Trophoblast cell (in vitro differentiated cells and primary cell): ENCODE results near the gene RAD23B.
A peak's percentile ranks its signal among the peaks of the same experiment; 100 is the strongest.

ENCODE experiments used
- DNase-seq, 2 donors: peaks; one replicate each; pipeline ENCODE4 v3.0.0-alpha.2; 2016
- H2AFZ ChIP-seq: 2 replicates; pipeline ENCODE4 v1.6.1; 2013; ENCODE audit warnings: low read length, moderate library complexity, mild to moderate bottlenecking; ENCODE audit not compliant: insufficient read depth, poor library complexity
- H2AK5ac ChIP-seq: 2 replicates; pipeline ENCODE4 v1.6.1; 2013; ENCODE audit warnings: mild to moderate bottlenecking, low read length
- H2BK120ac ChIP-seq: 2 replicates; pipeline ENCODE4 v1.6.1; 2013; ENCODE audit warnings: low read length, mild to moderate bottlenecking, moderate library complexity; ENCODE audit not compliant: insufficient read depth, poor library complexity
- H2BK12ac ChIP-seq: 2 replicates; pipeline ENCODE4 v1.6.1; 2013; ENCODE audit warnings: mild to moderate bottlenecking, low read length, moderate library complexity
- H2BK5ac ChIP-seq: 2 replicates; pipeline ENCODE4 v1.6.1; 2013; ENCODE audit warnings: low read length, low read depth, moderate library complexity, mild to moderate bottlenecking; ENCODE audit not compliant: poor library complexity
- H3K14ac ChIP-seq: 2 replicates; pipeline ENCODE4 v1.6.1; 2013; ENCODE audit warnings: mild to moderate bottlenecking, low read length
- H3K18ac ChIP-seq: 2 replicates; pipeline ENCODE4 v1.6.1; 2013; ENCODE audit warnings: mild to moderate bottlenecking, low read length
- H3K23ac ChIP-seq: 2 replicates; pipeline ENCODE4 v1.6.1; 2013; ENCODE audit warnings: low read length
- H3K27ac ChIP-seq: 2 replicates; pipeline ENCODE4 v1.5.1; 2013; ENCODE audit warnings: low read depth, mild to moderate bottlenecking, inconsistent platforms, low read length, moderate library complexity
- H3K27me3 ChIP-seq: 2 replicates; pipeline ENCODE4 v1.6.1; 2013; ENCODE audit warnings: inconsistent platforms, mild to moderate bottlenecking, low read length, moderate library complexity; ENCODE audit not compliant: insufficient read depth
- H3K36me3 ChIP-seq, 2 experiments: 1 replicate in 1 of 2; 2 replicates in 1 of 2; pipeline ENCODE4 v1.6.1; 2013; ENCODE audit warnings: low read length in 2 of 2, mild to moderate bottlenecking in 2 of 2, moderate library complexity in 1 of 2; ENCODE audit not compliant: insufficient read depth in 2 of 2, control insufficient read depth in 1 of 2
- H3K4ac ChIP-seq: 2 replicates; pipeline ENCODE4 v1.6.1; 2013; ENCODE audit warnings: low read depth, mild to moderate bottlenecking, low read length, moderate library complexity
- H3K4me1 ChIP-seq, 2 experiments: 1 replicate in 1 of 2; 2 replicates in 1 of 2; pipeline ENCODE4 v1.6.1; 2013; ENCODE audit warnings: low read length in 2 of 2, mild to moderate bottlenecking in 2 of 2, moderate library complexity in 1 of 2; ENCODE audit not compliant: insufficient read depth in 2 of 2, control insufficient read depth in 1 of 2
- H3K4me2 ChIP-seq: 2 replicates; pipeline ENCODE4 v1.6.1; 2013; ENCODE audit warnings: inconsistent platforms, mild to moderate bottlenecking, low read length, moderate library complexity
- H3K4me3 ChIP-seq: 2 replicates; pipeline ENCODE4 v1.5.1; 2013; ENCODE audit warnings: mild to moderate bottlenecking, low read depth, low read length, inconsistent platforms
- H3K79me1 ChIP-seq: one replicate; pipeline ENCODE4 v1.6.1; 2013; ENCODE audit warnings: low read length
- H3K79me2 ChIP-seq: 2 replicates; pipeline ENCODE4 v1.6.1; 2013; ENCODE audit warnings: low read length, mild to moderate bottlenecking; ENCODE audit not compliant: control insufficient read depth, insufficient read depth, poor library complexity
- H3K9ac ChIP-seq: 2 replicates; pipeline ENCODE4 v1.6.1; 2013; ENCODE audit warnings: mild to moderate bottlenecking, low read length
- H3K9me3 ChIP-seq: 2 replicates; pipeline ENCODE4 v1.6.1; 2013; ENCODE audit warnings: low read depth, mild to moderate bottlenecking, control low read depth, inconsistent platforms, low read length; ENCODE audit not compliant: insufficient read depth
- H4K12ac ChIP-seq: 2 replicates; pipeline ENCODE4 v1.6.1; 2013; ENCODE audit warnings: low read depth, mild to moderate bottlenecking, low read length, moderate library complexity
- H4K8ac ChIP-seq: 2 replicates; pipeline ENCODE4 v1.6.1; 2013; ENCODE audit warnings: low read depth, mild to moderate bottlenecking, low read length, moderate library complexity
- H4K91ac ChIP-seq: one replicate; pipeline ENCODE4 v1.6.1; 2013; ENCODE audit warnings: low read depth, mild to moderate bottlenecking, low read length, moderate library complexity
- WGBS: extraction: QIAGEN DNeasy Blood & Tissue Kit; methylation state at CpG from one replicate; pipeline ENCODE4 v1.1.7; 2013; ENCODE audit warnings: missing lambda C conversion rate; ENCODE audit not compliant: insufficient read length, insufficient coverage; ENCODE audit errors: extremely low coverage; 5-methylcytosine and 5-hydroxymethylcytosine counted together

Gene RAD23B

DNA sequence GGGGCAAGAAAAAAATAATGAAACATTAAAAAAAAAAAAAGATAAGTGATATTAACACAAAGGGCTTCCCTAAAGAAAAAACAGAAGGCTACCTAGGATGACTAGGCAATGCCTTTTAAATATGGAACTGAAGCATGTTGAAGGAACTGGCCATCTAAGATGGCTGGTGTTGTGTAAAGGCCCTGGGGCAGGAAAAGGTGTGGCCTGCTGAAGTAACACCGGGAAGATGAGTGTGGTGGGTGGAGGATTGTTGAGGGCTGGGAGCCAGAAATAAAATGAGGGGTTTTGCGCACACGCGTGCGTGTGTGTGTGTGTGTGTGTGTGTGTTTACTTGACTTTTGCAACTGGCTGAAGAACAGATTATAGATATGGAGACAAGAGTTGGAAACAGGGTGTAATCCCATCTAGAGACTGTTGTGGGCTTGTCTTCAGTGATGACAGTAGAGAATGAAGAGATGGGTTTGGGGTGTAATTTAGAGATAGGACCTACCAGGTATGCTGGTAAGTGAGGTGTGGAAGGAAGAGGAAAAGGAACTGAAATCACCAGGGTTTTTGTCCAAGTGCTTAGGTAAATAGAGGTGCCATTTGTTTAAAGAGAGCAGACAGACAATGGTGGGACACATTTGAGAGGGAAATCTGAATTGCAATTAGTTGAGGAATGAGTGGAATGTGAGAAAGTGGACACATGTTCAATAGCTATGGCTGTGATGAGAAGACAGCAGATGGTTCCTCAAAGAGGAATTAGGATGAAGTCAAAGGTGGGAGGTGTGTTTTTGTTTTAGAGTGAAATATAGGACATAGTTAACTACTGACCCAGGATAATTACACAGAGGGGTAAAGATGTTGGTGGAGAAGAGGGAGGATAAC, 33.9 kb downstream of the RAD23B start:
- H3K79me1 ChIP-seq, result no peaks in the 10 kb centered on the region
- no peak overlapping the region for H2BK120ac ChIP-seq
- H3K18ac ChIP-seq, result no peak overlapping the region
- H3K27ac ChIP-seq, result no peak overlapping the region
- no peak overlapping the region for H4K8ac ChIP-seq
- H4K91ac ChIP-seq, result no peak overlapping the region
- H3K4me1 ChIP-seq, result peaks cover 2 to 7% of the 10 kb centered on the region in 2 experiments
- H3K9me3 ChIP-seq, result no peaks in the 10 kb centered on the region
- no peak overlapping the region for H2BK12ac ChIP-seq
- peaks cover 2% of the 10 kb centered on the region for H3K79me2 ChIP-seq
- no peak overlapping the region for H2BK5ac ChIP-seq
- no peak overlapping the region for H2AK5ac ChIP-seq
- WGBS, result no CpG with 5 or more reads among the region's 5 CpGs
- peaks cover 13 to 16% of the 10 kb centered on the region in 2 experiments for H3K36me3 ChIP-seq
- peak in 1 of 2 donors; percentile 25 for DNase-seq
- no peak overlapping the region for H4K12ac ChIP-seq
- H3K4me2 ChIP-seq, result no peak overlapping the region
- H3K4me3 ChIP-seq, result no peak overlapping the region
- H3K9ac ChIP-seq, result no peak overlapping the region
- peak overlapping the region; percentile 27 for H3K4ac ChIP-seq
- no peak overlapping the region for H3K14ac ChIP-seq
- no peaks in the 10 kb centered on the region for H3K27me3 ChIP-seq
- no peak overlapping the region for H2AFZ ChIP-seq
- no peak overlapping the region for H3K23ac ChIP-seq

DNA sequence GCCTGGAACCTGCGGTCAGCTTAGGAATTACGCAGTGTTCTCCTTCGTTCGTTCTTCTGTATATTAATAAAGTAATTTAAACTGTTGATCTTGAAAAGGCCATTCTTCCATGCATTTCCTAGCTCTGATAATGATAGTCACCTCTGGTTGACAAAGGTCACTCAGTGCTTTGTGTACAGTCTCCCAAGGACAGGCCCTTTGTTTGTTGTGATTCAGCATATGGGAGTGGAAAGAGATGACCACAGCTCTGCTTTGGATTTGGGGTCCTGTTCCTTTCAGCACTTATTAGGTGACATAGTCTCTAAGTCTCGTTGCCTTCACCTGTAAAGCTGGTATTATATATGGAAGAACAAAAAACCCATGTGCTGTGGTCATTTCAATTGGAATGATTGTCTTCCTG, 39.6 kb downstream of the RAD23B start:
- Histone ChIP-seq H3K4ac (peak overlapping the region; percentile 64), H3K9me3 (no peaks in the 10 kb centered on the region), H3K27ac (peak overlapping the region; percentile 16), H3K79me1 (no peaks in the 10 kb centered on the region), H3K14ac (no peak overlapping the region), H3K79me2 (peaks cover 2% of the 10 kb centered on the region), H3K4me3 (no peak overlapping the region), H2BK5ac (no peak overlapping the region), H3K23ac (no peak overlapping the region), H3K18ac (no peak overlapping the region), H4K12ac (no peak overlapping the region), H3K4me2 (no peak overlapping the region), H2AK5ac (no peak overlapping the region), H4K91ac (no peak overlapping the region), H2BK120ac (no peak overlapping the region), H3K27me3 (no peaks in the 10 kb centered on the region), H3K4me1 (no peaks in the 10 kb centered on the region), H2BK12ac (no peak overlapping the region), H3K36me3 (peaks cover 11 to 14% of the 10 kb centered on the region in 2 experiments), H4K8ac (no peak overlapping the region), H2AFZ (no peak overlapping the region), H3K9ac (no peak overlapping the region)
- no CpG with 5 or more reads among the region's 5 CpGs for WGBS
- DNase-seq, result no peak

DNA sequence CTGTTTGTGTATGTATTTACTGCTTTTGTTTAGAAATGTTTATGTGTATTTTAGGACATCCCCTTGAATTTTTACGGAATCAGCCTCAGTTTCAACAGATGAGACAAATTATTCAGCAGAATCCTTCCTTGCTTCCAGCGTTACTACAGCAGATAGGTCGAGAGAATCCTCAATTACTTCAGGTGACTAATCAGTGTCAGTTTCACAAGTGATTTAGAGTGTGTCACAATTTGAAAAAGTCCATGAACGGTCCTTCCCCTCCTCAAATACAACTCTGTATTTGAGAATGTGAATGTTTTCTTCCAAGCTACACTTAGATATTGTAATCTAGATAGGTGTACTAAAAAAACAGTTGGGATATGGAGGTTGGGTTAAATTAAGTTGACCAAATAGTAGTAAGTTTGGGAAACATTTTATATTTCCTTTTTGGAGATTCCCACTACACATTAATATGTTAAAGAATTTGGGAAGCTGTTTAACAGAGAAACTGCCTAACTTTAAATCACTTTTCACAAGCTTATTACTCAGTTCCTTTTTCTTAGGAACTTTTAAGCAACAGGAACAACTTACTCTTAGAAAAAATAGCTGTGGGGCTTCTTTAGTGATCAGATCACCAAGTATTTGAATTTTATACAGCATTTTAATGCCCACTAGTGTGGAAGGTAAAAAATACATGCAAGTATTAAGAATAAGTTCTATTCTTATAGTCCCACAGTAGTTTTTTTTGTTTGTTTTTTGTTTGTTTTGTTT, 40.9 kb downstream of the RAD23B start:
- no peak overlapping the region for H2BK5ac ChIP-seq
- DNase-seq, result peak in 1 of 2 donors; percentile 44
- no peak overlapping the region for H3K18ac ChIP-seq
- no peak overlapping the region for H2BK120ac ChIP-seq
- no peak overlapping the region for H4K8ac ChIP-seq
- H3K23ac ChIP-seq, result no peak overlapping the region
- no peak overlapping the region for H3K14ac ChIP-seq
- no peaks in the 10 kb centered on the region for H3K79me1 ChIP-seq
- no CpG with 5 or more reads among the region's 4 CpGs for WGBS
- H3K4me3 ChIP-seq, result no peak overlapping the region
- H2BK12ac ChIP-seq, result no peak overlapping the region
- no peak overlapping the region for H4K91ac ChIP-seq
- H3K4ac ChIP-seq, result no peak overlapping the region
- no peaks in the 10 kb centered on the region for H3K4me1 ChIP-seq
- no peak overlapping the region for H3K4me2 ChIP-seq
- peaks cover 1% of the 10 kb centered on the region for H3K9me3 ChIP-seq
- H2AK5ac ChIP-seq, result no peak overlapping the region
- no peaks in the 10 kb centered on the region for H3K27me3 ChIP-seq
- no peak overlapping the region for H3K9ac ChIP-seq
- no peak overlapping the region for H3K27ac ChIP-seq
- H3K79me2 ChIP-seq, result no peaks in the 10 kb centered on the region
- H2AFZ ChIP-seq, result no peak overlapping the region
- H4K12ac ChIP-seq, result no peak overlapping the region
- H3K36me3 ChIP-seq, result peaks cover 16 to 18% of the 10 kb centered on the region in 2 experiments

DNA sequence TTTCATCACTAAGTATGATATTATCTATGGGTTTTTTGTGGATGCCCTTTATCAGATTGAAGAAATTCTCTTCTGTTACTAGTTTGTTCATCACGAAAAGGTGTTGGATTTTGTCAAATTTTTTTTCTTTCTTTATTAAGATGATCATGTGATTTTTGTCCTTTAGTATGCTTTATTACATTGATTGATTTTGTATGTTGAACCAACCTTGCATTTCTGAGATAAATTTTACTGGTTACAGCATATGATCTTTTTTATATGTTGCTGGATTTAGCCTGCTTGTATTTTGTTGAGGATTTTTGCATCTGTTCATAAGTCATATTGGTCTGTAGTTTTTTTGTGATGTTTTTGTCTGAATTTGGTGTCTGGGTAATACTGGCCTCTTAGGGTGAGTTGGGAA, 42.8 kb downstream of the RAD23B start:
- no CpG with 5 or more reads among the region's 1 CpG for WGBS
- Histone ChIP-seq H2BK12ac (no peak overlapping the region), H3K23ac (no peak overlapping the region)

More for the DNA sequence above, 42.8 kb downstream of the RAD23B start:
- H3K79me1 ChIP-seq, result no peaks in the 10 kb centered on the region
- no peak overlapping the region for H4K8ac ChIP-seq
- H3K14ac ChIP-seq, result no peak overlapping the region
- H3K27me3 ChIP-seq, result no peaks in the 10 kb centered on the region
- no peak overlapping the region for H3K18ac ChIP-seq
- H3K79me2 ChIP-seq, result no peaks in the 10 kb centered on the region
- H3K4me1 ChIP-seq, result no peaks in the 10 kb centered on the region
- no peak overlapping the region for H3K27ac ChIP-seq
- no peak overlapping the region for H3K4ac ChIP-seq
- no peak overlapping the region for H4K91ac ChIP-seq
- no peak overlapping the region for H3K4me3 ChIP-seq
- no peak for DNase-seq
- H2AK5ac ChIP-seq, result no peak overlapping the region
- no peak overlapping the region for H4K12ac ChIP-seq
- peaks cover 13 to 22% of the 10 kb centered on the region in 2 experiments for H3K36me3 ChIP-seq
- no peak overlapping the region for H3K4me2 ChIP-seq
- no peak overlapping the region for H2BK5ac ChIP-seq
- peaks cover 1% of the 10 kb centered on the region for H3K9me3 ChIP-seq
- no peak overlapping the region for H2BK120ac ChIP-seq
- H3K9ac ChIP-seq, result no peak overlapping the region
- no peak overlapping the region for H2AFZ ChIP-seq
